ENCODE data around the gene FGG.

- TF ChIP-seq EP300 (IDR thresholded peaks at IDR 0.05) = no peak
- TF ChIP-seq CTCF (IDR thresholded peaks at IDR 0.05) = no peak
These were observed 22.9 kb downstream of the FGG start for GRCh38 chr4:154589296-154590197.
